Measurements from ENCODE around the gene RSPH3. TPM values are rescaled to one million over a fixed set of nuclear protein-coding genes. Genes with fewer than 3 reads are reported as not detected.

The RSPH3 gene
- total and polyA plus RNA-seq, 2 of the 13 experiments (the other 11 are each of a cell fraction or from before 2014, with no cell fraction given) = 1.3 to 3.5 TPM

DNA sequence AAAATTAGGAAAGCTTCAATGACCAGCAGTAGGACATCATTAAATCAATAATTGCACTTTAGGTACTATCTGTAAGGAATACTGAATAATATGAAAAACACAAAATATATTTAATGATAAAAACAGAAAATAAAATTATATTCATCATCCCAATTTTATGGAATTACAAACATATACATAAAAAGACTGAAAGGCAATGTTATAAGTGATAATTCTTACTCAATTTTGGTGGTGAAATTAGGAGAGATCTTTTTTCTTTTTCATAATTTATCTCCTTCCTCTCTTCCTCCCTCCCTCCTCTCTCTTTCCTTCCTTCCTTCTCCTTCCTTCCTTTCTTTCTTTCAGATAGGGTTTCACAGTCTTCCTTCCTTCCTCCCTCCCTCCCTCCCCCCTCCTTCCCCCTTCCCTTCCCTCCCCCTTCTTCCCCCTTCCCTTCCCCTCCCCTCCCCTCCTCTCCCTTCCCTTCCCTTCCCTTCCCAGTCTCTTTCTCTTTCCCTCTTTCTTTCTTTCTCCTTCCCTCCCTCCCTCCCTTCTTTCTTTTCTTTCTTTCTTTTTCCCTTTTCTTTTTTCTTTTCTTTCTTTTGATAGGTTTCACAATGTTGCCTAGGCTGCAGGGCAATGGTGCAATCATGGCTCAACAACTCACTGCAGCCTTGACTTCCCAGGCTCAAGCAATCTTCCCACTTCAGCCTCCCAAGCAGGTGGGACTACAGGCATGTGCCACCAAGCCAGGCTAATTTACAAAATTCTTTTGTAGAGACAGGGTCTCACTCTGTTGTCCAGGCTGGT is 36.8 kb downstream of the RSPH3 start (continued):
- TF ChIP-seq, protein P1, sequence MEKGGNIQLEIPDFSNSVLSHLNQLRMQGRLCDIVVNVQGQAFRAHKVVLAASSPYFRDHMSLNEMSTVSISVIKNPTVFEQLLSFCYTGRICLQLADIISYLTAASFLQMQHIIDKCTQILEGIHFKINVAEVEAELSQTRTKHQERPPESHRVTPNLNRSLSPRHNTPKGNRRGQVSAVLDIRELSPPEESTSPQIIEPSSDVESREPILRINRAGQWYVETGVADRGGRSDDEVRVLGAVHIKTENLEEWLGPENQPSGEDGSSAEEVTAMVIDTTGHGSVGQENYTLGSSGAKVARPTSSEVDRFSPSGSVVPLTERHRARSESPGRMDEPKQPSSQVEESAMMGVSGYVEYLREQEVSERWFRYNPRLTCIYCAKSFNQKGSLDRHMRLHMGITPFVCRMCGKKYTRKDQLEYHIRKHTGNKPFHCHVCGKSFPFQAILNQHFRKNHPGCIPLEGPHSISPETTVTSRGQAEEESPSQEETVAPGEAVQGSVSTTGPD (CRISPR knock-in tag; IDR thresholded peaks at IDR 0.05) = no peak
- no peak for TF ChIP-seq HMGA1 (CRISPR knock-in tag; conservative IDR thresholded peaks at IDR 0.05)
- TF ChIP-seq, protein P2, sequence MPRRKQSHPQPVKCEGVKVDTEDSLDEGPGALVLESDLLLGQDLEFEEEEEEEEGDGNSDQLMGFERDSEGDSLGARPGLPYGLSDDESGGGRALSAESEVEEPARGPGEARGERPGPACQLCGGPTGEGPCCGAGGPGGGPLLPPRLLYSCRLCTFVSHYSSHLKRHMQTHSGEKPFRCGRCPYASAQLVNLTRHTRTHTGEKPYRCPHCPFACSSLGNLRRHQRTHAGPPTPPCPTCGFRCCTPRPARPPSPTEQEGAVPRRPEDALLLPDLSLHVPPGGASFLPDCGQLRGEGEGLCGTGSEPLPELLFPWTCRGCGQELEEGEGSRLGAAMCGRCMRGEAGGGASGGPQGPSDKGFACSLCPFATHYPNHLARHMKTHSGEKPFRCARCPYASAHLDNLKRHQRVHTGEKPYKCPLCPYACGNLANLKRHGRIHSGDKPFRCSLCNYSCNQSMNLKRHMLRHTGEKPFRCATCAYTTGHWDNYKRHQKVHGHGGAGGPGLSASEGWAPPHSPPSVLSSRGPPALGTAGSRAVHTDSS (CRISPR knock-in tag; conservative IDR thresholded peaks at IDR 0.05) = no peak

DNA sequence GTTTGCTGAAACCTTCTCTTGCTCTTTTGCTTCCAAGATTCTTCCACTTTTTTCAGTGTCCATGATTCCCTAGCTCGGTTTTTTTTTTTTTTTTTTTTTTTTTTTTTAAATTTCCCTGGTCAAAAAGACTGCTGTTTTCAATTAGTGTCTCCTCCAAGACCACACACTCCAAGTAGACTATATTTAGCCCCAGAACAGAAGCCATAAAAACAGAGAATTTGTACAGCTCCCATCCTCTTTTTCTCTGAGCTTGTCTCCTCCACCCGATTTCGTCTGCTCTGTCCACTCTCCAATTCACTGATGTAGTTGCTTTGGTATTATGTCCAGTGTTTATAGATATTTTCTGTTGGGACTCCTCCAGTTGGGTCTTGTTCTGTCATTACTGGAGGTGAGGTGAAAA is 37.6 kb downstream of the RSPH3 start:
- ChIA-PET CTCF (ENCODE audit: low intra/inter-chr PET ratio, low total read pairs) (no interaction called here), POLR2A (no interaction called here)
- intact Hi-C loops (cut with micrococcal nuclease; ENCODE audit: unreplicated experiment) (no loop called here), in situ Hi-C loops (cut with HindIII; ENCODE audit: extremely low pct_ligation_motif_present, low pct_unique_long_range_greater_than_20kb) (loop anchor here (25.0 kb wide), 1 partner anchor 750 kb away; no protein-coding TSS in a partner anchor)
- Histone ChIP-seq H3K9me3 (ENCODE audit: low read length) (no peaks in the 10 kb centered on the region), H3K79me2 (ENCODE audit: insufficient read depth, low read length) (no peaks in the 10 kb centered on the region), H3K36me3 (replicated peaks in 1 of 2; ENCODE audit: control insufficient read depth in 1 of 2, insufficient read depth in 2 of 2, low read length in 2 of 2) (no peaks in the 10 kb centered on the region), H2AFZ (ENCODE audit: low read length) (no peak overlapping the region), H3K4me2 (ENCODE audit: low read depth, low read length) (no peak overlapping the region), H3K4me1 (ENCODE audit: insufficient read depth, low read length) (peaks cover 13% of the 10 kb centered on the region), H3K4me3 (replicated peaks in 1 of 3; ENCODE audit: insufficient read depth in 1 of 3, low read depth in 2 of 3, low read length in 3 of 3) (no peak overlapping the region), H3K27ac (ENCODE audit: extremely low read length, insufficient read depth, low read length) (no peak overlapping the region), H3K27me3 (ENCODE audit: control insufficient read depth in 1 of 2, insufficient read depth in 2 of 2, low read length in 2 of 2) (no peaks in the 10 kb centered on the region), H4K20me1 (ENCODE audit: insufficient read depth, low read length) (no peaks in the 10 kb centered on the region), H3K9ac (ENCODE audit: insufficient read depth, low read depth, low read length) (no peak overlapping the region)
- DNase-seq (ENCODE audit: low spot score) = no peak
- no TSS peak for BruUV-seq (replicated peaks)
- 45% methylated on average over 3 of the region's 3 CpGs for WGBS (ENCODE audit: low lambda C conversion rate)
- TF ChIP-seq HNF4G (IDR thresholded peaks at IDR 0.05; ENCODE audit: borderline replicate concordance, low read depth, low read length) (no peak), HNF4G (CRISPR knock-in tag; IDR thresholded peaks at IDR 0.05; ENCODE audit: borderline replicate concordance, low read depth) (no peak), CBX1 (IDR thresholded peaks at IDR 0.05; ENCODE audit: low read depth) (no peak), ZNF772 (CRISPR knock-in tag; IDR thresholded peaks at IDR 0.05) (no peak), RFX5 (IDR thresholded peaks at IDR 0.05; ENCODE audit: low read depth, low read length) (no peak), TCF7L2 (IDR thresholded peaks at IDR 0.05; ENCODE audit: low read depth, low read length) (no peak), ZNF557 (CRISPR knock-in tag; IDR thresholded peaks at IDR 0.05) (no peak), NPAS2 (CRISPR knock-in tag; IDR thresholded peaks at IDR 0.05; ENCODE audit: borderline replicate concordance) (no peak), ZNF138 (CRISPR knock-in tag; IDR thresholded peaks at IDR 0.05; ENCODE audit: low read depth) (no peak), ZNF75D (CRISPR knock-in tag; IDR thresholded peaks at IDR 0.05; ENCODE audit: borderline replicate concordance) (no peak), ZBTB20 (CRISPR knock-in tag; IDR thresholded peaks at IDR 0.05; ENCODE audit: borderline replicate concordance, low read depth) (no peak), MIXL1 (CRISPR knock-in tag; IDR thresholded peaks at IDR 0.05) (no peak), KLF11 (CRISPR knock-in tag; IDR thresholded peaks at IDR 0.05) (no peak), ZNF567 (CRISPR knock-in tag; IDR thresholded peaks at IDR 0.05; ENCODE audit: borderline replicate concordance) (no peak), PHF21A (CRISPR knock-in tag; IDR thresholded peaks at IDR 0.05) (no peak)
- TF ChIP-seq, protein P3, sequence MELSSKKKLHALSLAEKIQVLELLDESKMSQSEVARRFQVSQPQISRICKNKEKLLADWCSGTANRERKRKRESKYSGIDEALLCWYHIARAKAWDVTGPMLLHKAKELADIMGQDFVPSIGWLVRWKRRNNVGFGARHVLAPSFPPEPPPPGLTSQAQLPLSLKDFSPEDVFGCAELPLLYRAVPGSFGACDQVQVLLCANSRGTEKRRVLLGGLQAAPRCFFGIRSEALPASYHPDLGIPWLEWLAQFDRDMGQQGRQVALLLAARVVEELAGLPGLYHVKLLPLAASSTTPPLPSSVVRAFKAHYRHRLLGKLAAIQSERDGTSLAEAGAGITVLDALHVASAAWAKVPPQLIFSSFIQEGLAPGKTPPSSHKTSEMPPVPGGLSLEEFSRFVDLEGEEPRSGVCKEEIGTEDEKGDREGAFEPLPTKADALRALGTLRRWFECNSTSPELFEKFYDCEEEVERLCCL (CRISPR knock-in tag; IDR thresholded peaks at IDR 0.05; ENCODE audit: borderline replicate concordance) = no peak
- FAIRE-seq = no peak
- ATAC-seq = no peak
